ENCODE measurements around the gene CRKL.

The CRKL gene

GRCh38 chr22:20953342-20953608 lies 36.1 kb downstream of the CRKL start:
- no peak for DNase-seq

GRCh38 chr22:20953668-20954500 lies 36.7 kb downstream of the CRKL start:
- DNase-seq, result no peak

- DNase-seq, result no peak
These were observed 38.3 kb downstream of the CRKL start for GRCh38 chr22:20955548-20955947.

GRCh38 chr22:20956258-20957101 lies 39.3 kb downstream of the CRKL start:
- DNase-seq, result no peak

GRCh38 chr22:20957102-20957682 lies 40.0 kb downstream of the CRKL start:
- no peak for DNase-seq

- DNase-seq, result no peak
These were observed 40.6 kb downstream of the CRKL start for GRCh38 chr22:20957683-20958431.

- DNase-seq, result no peak
These were observed 42.6 kb downstream of the CRKL start for GRCh38 chr22:20959578-20960461.

- no peak for DNase-seq
These were observed 43.4 kb downstream of the CRKL start for GRCh38 chr22:20960609-20961008.

- DNase-seq, result no peak
These were observed 45.3 kb downstream of the CRKL start for GRCh38 chr22:20962491-20962945.

- DNase-seq, result no peak
These were observed 46.2 kb downstream of the CRKL start for GRCh38 chr22:20963201-20964052.

- no peak for DNase-seq
These were observed 47.0 kb downstream of the CRKL start for GRCh38 chr22:20964090-20964798.

GRCh38 chr22:20964799-20965103 lies 47.5 kb downstream of the CRKL start:
- DNase-seq, result no peak

GRCh38 chr22:20965104-20965887 lies 48.1 kb downstream of the CRKL start:
- DNase-seq, result no peak

- no peak for DNase-seq
These were observed 49.0 kb downstream of the CRKL start for GRCh38 chr22:20965888-20966855.

- DNase-seq, result no peak
These were observed 49.9 kb downstream of the CRKL start, which contains the start of gene AIFM3 for GRCh38 chr22:20966883-20967696. Gene AIFM3, plus strand, starts transcription at chr22:20967255. Its CDS starts 690 bp downstream, at chr22:20967945.

- no peak for DNase-seq
These were observed 50.5 kb downstream of the CRKL start for GRCh38 chr22:20967697-20968211.

All from activated CD4-positive, CD25-positive, alpha-beta regulatory T cell (primary cell).